Stimulated activated CD4-positive, alpha-beta T cell treated with anti-CD3 and anti-CD28 coated beads, TNF-alpha, amount 100 ng/mL, for 24 hours (primary cell): Measurements from ENCODE around the gene DIP2B.
"Not testable (repeated sequence)": the region's sequence is repeated elsewhere in the genome, so short reads cannot be mapped to it uniquely, and the experiment has no call there.

Source experiments
- DNase-seq, 3 experiments: peaks; one replicate each; pipeline ENCODE4 v3.0.0-alpha.2; 2020; ENCODE audit warnings: low read depth in 3 of 3

DIP2B gene

DNA sequence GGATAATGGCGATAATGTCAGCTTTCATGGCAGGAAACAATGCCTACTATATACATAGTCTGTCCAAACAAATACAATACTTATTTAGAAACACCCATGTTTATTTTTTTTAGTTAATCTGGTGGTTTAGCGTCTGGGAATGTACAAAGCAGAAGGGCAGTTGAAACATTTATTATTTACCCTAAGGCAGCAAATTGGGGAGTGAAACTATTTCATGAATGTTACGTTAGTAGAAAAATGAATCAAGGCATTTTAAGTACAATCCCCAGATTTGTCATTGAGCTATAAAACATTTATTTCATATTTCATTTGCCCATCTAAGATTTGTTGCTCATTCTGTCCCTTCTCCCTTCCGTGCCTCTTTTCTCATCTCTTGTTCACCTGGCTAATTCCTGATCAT, 172.0 kb downstream of the DIP2B start:
- DNase-seq, result no peak

DNA sequence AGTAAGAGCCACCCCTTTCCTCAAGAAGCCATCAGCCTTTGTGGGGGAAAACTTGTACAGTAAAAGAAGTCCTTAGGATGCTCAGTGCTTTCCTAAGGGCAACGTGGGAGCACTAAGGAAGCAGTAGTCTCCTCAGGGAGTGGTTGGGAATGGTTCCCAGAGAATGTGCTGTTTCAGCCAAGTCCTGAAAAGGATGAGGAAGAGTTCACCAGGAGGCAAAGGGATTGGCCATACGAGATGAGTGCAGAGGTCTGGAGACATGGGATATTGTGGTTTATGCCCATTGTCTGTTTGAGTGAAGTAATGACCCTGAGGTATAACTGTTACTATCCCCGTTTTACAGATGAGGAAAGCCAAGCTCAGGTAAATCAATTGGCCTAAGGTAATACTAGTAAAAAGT, 173.1 kb downstream of the DIP2B start:
- DNase-seq, result no peak

DNA sequence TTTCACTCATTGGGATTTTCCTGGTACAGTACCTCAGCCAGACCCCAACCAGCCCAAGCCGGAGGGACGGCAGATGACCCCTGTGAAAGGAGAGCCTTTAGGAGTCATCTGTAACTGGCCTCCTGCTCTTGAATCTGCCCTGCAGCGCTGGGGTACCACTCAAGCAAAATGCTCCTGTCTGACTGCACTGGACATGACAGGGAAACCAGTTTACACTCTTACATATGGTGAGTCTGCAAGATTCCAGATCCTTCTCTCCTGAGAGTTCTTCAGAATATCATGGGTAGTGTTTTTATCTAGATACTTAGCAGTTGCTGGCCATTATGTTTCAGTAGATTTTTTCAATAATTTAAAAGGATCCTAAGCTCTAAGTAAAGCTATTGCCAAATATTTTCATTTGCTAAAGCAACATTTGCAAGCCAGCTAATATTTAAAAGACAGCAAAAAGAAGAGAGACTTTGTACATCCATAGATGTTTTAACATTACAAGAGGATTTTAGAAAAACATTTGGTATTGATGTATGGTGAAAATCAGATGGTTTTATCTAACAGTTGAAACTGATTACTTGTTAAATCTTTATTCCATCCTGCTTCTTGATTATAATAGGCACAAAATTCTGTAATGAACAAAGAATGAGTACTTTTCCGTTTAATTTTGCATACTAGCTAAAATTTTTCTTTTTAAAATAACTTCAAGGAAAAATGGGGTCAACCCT, 174.0 kb downstream of the DIP2B start:
- no peak for DNase-seq

DNA sequence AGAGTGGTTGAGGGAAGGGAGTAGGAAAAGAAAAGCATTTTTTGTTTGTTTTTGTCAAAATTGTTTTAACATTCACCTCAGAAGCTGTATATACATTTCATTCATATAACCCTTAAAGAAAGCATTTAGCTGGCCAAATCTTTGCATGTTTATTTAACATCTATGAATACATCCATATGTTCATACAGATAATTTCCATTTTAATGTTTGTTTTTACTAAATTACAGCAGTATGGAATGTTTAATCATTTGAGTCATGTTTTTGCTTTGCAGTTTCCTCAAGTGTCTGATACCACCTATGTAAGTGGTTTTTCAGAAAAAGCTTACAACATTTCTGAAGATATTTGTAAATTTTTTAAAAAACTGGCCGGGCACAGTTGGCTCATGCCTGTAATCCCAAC, 174.8 kb downstream of the DIP2B start:
- DNase-seq, result no peak

DNA sequence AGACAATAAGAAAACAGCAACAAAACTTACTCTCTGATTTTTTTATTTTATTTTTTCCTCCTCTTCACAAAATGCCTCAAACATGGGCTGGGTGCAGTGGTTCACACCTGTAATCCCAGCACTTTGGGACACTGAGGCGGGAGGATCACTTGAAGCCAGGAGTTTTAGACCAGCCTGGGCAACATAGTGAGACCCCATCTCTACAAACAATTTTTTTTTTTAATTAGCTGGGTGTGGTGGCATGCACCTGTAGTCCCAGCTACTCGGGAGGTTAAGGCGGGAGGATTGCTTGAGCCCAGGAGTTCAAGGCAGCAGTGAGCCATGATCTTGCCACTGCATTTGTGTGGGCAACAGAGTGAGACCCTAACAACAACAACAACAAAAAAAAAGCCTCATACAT, 176.3 kb downstream of the DIP2B start:
- not testable (repeated sequence) for DNase-seq

DNA sequence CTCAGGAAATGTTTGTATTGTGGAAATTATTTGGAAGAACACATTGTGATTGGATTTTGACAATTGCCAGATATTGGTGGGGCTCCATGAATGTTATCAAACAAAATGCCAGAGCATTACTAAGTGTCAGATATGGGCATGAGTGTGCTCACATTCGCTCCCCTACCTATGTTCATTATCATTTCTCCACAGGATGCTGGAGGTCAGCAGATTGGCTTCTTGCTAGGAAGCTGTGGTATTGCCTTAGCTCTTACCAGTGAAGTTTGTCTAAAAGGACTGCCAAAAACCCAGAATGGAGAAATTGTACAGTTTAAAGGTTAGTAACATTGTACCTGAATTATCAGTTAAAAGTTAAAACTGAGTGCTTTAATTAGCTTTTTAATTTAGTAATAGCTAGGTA, 180.9 kb downstream of the DIP2B start:
- no peak for DNase-seq

DNA sequence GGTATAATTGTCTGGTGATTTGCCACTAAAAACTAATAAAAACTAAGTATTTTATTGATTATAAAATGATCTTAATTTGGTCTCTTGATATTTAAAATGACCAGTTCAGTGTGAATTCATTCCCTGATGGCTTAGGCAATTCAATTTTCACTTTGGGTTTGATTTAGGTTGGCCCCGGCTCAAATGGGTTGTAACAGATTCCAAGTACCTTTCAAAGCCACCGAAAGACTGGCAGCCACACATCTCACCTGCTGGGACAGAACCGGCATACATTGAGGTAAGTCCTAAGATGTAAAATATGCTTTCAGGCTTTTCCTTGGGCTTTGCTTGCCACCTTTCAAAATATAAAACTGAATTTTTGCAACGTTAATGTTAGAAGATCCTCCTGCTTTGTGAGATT, 181.6 kb downstream of the DIP2B start:
- no peak for DNase-seq

DNA sequence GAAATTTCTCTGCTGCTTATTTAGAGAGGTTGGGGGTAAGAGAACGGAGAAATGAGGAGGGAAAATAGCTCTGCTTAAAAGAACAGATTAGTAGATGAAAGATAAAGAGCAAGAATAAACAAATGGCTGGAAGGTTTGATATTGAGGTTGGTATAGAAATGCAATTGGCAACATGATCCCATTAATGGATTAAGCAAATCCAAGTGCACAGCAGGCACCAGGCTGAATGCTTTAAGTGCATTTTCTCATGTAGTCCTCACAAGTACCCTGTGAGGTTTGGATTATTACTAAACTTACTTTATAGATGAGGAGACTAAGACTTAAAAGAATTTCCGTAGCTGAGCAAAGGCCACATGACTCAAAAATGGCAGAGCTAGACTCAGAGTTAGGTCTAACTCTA, 182.2 kb downstream of the DIP2B start:
- DNase-seq, result no peak

DNA sequence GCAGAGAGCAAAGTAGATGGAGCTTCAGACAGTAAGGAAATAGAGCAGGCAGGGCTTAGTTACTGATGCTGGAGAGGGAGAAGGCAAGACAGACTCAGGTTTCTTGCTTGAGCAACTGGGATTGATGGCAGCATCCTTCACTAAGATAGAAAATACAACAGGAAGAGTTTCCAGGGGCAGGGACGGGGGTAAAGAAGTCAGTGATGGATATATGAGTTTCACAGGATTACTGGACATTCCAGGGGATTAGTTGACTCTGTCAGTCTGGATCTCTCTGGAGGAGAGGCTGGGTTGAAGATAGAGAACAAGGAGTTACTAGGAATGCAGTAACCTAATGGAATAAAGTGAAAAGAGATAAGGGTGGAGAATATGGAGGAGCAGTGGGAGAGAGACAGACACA, 184.7 kb downstream of the DIP2B start:
- DNase-seq, result no peak

DNA sequence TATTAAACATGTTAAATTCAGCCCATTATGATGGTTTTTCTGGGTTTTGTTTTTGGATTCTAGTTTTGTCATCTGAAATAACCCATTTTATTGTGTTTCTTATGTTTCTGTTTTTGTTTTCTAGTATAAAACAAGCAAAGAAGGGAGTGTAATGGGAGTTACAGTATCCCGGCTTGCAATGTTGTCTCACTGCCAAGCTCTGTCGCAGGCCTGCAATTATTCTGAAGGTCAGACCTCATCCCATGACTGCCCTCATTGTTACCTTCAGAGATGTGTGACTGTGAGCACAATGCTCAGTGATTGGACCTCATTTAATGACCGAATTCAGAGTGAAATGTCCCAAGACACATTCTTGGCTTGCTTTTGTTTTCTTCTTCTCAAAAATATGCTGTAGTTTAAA, 186.1 kb downstream of the DIP2B start:
- no peak for DNase-seq

DNA sequence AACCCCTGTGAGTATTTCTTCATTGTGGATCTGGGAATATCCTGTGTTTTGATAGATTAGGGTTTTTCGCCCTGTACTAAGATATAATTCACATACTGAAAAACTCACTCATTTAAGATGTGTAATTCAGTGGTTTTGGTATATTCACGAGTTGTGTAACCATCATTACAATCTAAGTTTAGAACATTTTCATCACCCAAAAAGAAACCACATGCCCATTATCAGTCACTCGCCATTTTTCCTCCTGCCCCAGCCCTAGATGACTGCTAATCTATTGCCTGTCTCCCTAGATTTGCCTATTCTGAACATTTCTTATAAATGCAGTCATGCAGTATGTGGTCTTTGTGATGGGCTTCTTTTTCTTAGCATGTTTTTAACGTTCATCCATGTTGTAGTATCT, 191.2 kb downstream of the DIP2B start:
- no peak for DNase-seq

DNA sequence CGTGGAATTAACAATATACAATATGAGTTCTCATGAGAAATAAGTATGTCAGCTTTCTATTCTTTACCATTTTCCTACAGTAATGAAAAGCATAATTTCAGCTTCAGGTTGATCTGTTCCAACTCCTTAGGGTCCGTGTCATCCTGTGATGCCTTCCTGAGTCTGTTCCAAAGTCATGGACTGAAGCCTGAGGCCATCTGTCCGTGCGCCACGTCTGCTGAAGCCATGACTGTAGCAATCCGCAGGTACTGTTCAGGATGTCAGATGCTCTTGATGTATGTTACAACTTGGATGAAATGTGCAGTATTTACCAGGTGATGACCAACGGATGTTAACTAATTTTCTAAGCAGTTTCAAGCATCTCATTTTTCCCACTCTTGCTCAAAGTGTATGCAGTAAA, 192.1 kb downstream of the DIP2B start:
- DNase-seq, result no peak

DNA sequence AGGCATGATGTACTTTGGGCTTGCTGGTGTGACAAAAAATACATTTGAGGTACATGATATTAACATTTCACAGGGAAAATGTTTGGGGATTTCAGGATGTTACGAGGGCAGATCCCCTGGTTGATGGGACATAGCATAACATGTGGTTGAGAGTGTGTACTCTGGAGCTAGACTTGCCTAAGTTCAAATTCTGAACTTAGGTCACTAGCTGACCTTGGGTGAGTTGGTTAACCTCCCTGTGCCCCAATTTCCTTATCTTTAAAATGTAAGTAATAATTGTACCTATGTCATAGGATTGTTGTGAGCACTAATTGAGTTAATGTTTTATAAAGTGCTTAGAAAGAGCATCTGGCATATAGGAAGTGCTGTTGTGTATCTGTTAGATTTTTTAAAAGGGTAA, 194.4 kb downstream of the DIP2B start:
- no peak for DNase-seq

DNA sequence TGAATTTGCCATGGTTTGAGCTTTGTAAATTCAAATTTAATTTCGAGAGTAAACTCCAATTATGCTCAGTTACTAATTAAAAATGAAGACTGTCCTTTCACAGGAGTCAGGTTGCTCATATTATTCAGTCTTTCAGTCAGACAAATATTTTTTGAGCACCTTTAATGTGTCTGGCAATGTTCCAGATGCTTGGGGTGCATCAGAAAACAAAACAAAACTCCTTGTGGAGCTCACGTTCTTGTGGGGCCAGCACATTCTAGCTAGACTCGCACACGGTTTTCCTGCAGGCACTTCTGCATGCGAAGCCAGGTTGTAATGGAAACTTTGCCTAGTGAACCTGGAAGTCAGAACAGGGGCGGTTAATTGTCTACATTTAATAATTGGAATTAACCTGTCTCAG, 195.2 kb downstream of the DIP2B start:
- DNase-seq, result no peak

DNA sequence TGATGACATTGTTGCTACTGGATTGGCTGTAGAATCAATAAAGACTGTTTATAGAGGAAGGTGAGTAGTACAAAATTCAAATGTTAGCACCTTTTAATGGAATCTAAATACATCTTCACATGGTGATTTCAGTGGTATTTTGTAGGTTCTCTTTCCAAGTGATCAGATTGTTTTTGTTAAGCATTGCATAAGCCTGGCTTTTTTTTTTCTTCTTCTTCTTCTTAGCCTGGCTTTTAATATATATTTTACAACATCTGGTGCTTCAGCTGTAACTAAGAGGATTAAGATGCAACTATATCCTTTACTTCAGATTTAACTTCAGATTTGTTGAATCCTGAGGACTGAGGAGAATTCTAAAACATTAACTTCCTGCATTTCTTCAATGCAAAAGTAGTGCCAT, 201.8 kb downstream of the DIP2B start:
- no peak for DNase-seq

DNA sequence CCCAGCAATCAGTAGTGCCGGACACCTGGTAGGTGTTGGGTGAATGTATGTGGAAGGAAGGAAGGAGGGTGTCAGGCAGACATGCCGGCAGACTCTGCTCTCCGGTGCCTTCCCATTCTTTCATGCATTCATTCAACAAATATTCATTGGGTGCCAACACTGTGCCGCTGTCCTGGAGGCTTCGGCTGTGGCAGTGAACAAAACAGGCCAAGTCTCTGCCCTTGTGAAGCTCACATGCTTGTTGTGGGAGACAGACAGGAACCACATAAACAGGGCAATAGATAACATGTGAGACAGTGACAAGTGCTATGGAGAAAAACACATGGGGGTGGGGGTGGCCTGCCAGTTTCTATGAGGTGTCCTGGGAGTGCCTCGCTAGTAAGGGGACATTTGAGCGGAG, 202.6 kb downstream of the DIP2B start:
- no peak for DNase-seq

DNA sequence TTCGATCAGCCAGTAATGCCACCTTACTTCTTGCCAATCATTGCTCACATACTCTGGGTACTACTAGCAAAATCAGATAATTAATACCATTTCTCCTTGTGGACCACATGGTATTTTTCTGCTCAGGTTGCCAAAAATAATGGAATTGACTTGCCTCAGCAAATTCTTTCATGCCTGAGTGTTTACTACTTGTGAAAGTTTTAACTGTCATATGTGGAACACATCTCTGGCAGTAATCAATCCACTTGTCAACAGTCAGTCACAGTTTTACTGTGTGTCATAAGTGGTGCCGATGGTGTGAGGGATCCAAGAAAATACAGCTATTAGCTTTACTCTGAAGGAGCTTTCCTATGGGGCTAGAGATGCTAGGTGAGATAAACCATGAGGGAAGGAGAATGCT, 203.8 kb downstream of the DIP2B start:
- no peak for DNase-seq

DNA sequence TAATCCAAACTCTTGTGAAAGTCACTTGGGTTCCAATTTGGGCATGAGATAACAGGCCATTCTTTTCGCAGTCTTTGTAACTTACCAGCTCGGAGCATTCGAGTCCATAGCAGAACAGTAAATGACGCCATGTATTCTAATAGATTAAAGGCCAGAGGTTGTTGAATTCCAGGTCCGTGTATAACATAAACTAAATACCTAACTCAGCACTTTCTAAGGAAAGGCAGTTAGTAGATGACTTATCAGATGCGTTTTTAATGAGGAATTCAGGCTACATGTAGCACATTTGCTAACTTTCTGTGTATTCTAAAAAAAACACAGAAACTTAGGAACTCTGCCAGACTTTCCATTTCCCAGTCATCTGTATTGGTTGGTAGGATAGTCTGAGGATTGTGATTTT, 206.3 kb downstream of the DIP2B start:
- DNase-seq, result no peak

DNA sequence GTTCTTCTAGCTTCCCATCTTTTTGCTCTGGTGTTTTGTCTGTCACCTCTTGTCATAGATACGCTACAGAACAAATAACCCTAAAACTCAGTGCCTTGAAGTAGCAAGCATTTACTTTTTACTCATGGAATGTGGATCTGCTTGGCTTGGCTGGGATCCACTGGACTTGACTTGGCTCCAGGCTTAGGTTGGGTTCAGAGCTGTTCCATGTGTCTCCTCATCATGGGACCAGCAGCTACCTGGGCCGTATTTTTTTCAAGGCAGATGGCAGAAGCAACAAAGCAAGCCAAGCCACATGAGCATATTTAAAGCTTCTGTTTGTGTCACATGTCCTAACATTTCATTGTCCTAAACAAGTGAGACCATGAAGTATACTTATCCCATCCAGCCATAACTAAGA, 210.4 kb downstream of the DIP2B start:
- DNase-seq, result no peak

DNA sequence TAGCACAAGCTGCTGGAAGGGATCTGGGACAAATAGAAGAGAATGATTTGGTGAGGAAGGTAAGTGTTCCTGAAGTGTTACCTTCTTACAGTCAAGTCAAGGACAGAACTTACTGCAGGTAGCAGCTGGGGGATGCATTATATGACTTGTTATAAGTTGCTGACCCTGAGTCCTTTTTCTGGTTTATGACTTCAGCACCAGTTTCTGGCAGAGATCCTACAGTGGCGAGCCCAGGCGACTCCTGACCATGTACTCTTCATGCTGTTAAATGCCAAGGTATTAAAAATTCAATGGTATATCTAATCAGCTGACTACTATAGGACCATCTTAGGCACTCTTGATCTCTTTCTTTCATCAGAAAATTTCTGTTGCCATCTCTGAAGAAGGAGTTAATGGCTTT, 214.0 kb downstream of the DIP2B start:
- DNase-seq, result no peak

DNA sequence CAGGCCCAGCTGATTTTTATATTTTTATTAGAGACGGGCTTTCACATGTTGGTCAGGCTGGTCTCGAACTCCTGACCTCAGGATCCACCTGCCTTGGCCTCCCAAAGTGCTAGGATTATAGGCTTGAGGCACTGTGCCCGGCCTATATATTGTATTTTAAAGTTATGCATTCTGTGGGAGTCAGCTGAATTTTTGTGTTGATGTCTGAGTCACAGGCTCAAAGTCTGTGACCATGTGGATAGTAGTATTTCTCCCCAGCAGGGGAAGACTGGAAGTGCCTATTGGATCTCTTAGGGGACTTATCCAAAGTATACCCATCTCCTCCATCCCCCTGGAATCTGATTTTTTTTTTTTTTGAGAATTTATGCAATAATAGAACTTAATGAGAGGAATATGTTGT, 215.3 kb downstream of the DIP2B start:
- no peak for DNase-seq

DNA sequence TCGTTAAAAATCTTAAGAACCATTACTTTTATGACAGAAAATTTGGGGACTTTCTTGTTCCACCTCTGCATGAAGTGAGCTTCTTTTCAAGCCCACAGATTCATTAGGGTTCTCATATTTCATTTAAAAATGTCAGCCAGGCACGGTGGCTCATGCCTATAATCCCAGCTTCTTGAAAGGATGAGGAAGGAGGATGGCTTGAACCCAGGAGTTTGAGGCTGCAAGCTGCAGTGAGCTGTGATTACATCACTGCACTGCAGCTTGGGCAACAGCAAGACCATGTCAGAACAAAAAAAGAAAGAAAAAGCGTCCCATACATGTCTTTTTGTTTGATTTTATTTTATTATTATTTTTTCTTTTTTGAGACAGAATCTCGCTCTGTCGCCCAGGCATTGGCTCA, 215.7 kb downstream of the DIP2B start:
- no peak for DNase-seq

DNA sequence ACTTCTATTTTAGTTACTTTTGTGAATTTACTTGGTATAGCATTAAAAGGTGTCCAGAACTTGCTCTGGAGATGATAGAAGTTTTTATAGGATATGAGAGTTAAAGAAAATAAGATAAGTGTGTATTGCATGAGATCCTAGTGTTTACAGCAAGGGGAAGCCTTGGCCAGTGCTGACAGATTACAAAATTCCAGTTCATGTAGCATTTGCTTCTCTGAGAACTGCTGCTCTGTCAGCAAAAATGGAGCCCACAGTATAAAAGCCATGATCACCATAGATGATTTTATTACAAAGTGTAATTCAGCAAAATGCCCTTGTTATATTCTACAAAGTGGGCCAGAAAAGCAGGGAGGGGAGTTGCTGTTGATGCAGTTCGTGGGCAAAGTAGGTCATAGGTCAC, 219.1 kb downstream of the DIP2B start:
- DNase-seq, result no peak
